ENCODE data around the gene NOL12.
"Not testable (repeated sequence)": the region's sequence is repeated elsewhere in the genome, so short reads cannot be mapped to it uniquely, and the experiment has no call there.

The NOL12 gene

DNA sequence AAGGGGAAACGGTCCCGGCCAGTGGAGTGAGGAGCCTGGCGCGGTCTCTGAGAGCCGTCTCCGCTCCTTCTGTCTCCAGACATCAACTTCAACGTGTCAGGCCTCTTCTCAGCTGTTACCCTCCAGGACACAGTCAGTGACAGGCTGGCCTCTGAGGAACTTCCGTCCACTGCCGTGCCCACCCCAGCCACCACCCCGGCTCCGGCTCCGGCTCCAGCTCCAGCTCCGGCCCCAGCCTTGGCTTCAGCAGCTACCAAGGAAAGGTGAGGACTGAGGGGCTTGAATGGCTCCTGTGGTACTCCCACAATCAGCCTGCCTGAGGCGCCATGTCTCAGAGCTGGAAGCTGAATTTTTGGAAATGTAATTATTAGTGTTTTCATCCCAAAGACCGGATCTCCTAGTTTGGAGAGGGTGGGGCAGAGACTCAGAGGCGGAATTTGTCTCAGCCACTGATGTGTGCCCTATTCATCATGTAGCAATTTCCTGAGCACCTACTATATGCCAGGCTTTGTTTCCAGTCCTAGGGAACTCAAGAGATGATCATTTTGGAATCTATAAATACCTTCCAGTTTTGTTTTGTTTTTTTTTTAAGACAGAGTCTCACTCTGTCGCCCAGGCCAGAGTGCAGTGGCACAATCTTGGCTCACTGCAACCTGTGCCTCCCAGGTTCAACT, 35.5 kb upstream of the NOL12 start:
- Mint-ChIP-seq H3K36me3 (peaks cover 51% of the 10 kb centered on the region), H3K27ac (no peak overlapping the region), H3K4me3 (no peak overlapping the region), H3K4me1 (peaks cover 2% of the 10 kb centered on the region), H3K9me3 (no peaks in the 10 kb centered on the region), H3K27me3 (no peaks in the 10 kb centered on the region)
- DNase-seq: no peak
- CTCF ChIA-PET: interaction anchor here (1.0 kb wide), 2 partner anchors 9 to 11 kb away, joined by 3 read pairs; partner anchors contain the start of gene SH3BP1

- no peaks in the 10 kb centered on the region for H3K27me3 Mint-ChIP-seq
- no peaks in the 10 kb centered on the region for H3K9me3 Mint-ChIP-seq
- peaks cover 16% of the 10 kb centered on the region for H3K4me1 Mint-ChIP-seq
- H3K27ac Mint-ChIP-seq: no peak overlapping the region
- H3K36me3 Mint-ChIP-seq: peaks cover 31% of the 10 kb centered on the region
- no peak overlapping the region for H3K4me3 Mint-ChIP-seq
- CTCF ChIA-PET: interaction anchor here (1.4 kb wide), 1 partner anchor 12 kb away, joined by 4 read pairs; no protein-coding TSS in a partner anchor
- DNase-seq: no peak
These were observed 31.4 kb upstream of the NOL12 start for GRCh38 chr22:37654563-37655251.

DNA sequence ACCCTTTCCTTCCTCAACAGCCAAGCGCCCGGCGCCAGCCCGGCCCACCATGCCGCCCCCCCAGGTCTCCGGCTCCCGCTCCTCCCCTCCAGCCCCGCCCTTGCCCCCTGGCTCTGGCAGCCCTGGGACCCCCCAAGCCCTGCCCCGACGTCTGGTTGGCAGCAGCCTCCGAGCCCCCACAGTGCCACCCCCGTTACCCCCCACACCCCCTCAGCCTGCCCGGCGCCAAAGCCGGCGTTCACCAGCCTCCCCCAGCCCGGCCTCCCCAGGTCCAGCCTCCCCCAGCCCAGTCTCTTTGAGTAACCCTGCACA, 30.9 kb upstream of the NOL12 start:
- H3K27ac Mint-ChIP-seq: no peak overlapping the region
- peaks cover 19% of the 10 kb centered on the region for H3K4me1 Mint-ChIP-seq
- no peaks in the 10 kb centered on the region for H3K27me3 Mint-ChIP-seq
- H3K9me3 Mint-ChIP-seq: no peaks in the 10 kb centered on the region
- peaks cover 26% of the 10 kb centered on the region for H3K36me3 Mint-ChIP-seq
- CTCF ChIA-PET: interaction anchor here (1.4 kb wide), 1 partner anchor 12 kb away, joined by 4 read pairs; no protein-coding TSS in a partner anchor
- DNase-seq: no peak
- H3K4me3 Mint-ChIP-seq: no peak overlapping the region

GRCh38 chr22:37656583-37656982, 29.6 kb upstream of the NOL12 start:
- Mint-ChIP-seq H3K4me1 (peaks cover 33% of the 10 kb centered on the region), H3K36me3 (peaks cover 21% of the 10 kb centered on the region), H3K27ac (peak overlapping the region; percentile 60)
- DNase-seq, H3K4me3 Mint-ChIP-seq, H3K27me3 Mint-ChIP-seq, H3K9me3 Mint-ChIP-seq: not testable (repeated sequence)
- CTCF ChIA-PET: interaction anchor here (1.0 to 7.7 kb wide), 3 partner anchors 13 to 33 kb away, joined by 3 to 83 read pairs (median 3); no protein-coding TSS in a partner anchor

DNA sequence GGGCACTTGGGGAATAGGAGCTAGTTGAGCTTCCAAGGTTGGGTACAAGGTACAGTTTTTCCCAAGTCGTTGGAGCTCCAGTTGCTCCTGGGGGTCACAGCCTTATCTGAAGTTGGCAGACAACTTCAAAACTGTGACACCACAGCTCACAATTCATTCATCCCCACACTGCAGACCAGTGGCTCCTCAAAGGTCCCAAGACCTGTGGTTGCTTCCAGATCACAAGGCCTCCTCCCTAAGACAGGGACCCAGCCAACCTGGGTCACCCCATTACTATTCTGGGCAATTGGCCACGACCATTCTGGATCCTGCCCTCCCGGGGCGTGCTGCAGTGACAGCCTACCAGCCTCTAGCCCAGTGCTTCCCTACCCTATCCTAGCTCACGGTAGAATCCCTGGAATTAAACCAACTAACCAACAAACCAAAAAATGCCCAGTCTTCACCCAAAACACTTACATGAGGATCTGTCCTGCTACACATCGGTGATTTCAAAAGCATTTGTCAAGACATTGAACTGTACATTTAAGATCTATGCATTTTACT, 28.5 kb upstream of the NOL12 start:
- peaks cover 22% of the 10 kb centered on the region for H3K36me3 Mint-ChIP-seq
- CTCF ChIA-PET: interaction anchor here (0.6 to 7.7 kb wide), 13 partner anchors 9 to 48 kb away, joined by 3 to 83 read pairs (median 6); partner anchors contain the start of gene LGALS1
- no peaks in the 10 kb centered on the region for H3K27me3 Mint-ChIP-seq
- H3K27ac Mint-ChIP-seq: peak overlapping the region; percentile 90
- peak overlapping the region; percentile 77 for H3K4me3 Mint-ChIP-seq
- no peak for DNase-seq
- H3K9me3 Mint-ChIP-seq: no peaks in the 10 kb centered on the region
- H3K4me1 Mint-ChIP-seq: peaks cover 40% of the 10 kb centered on the region

DNA sequence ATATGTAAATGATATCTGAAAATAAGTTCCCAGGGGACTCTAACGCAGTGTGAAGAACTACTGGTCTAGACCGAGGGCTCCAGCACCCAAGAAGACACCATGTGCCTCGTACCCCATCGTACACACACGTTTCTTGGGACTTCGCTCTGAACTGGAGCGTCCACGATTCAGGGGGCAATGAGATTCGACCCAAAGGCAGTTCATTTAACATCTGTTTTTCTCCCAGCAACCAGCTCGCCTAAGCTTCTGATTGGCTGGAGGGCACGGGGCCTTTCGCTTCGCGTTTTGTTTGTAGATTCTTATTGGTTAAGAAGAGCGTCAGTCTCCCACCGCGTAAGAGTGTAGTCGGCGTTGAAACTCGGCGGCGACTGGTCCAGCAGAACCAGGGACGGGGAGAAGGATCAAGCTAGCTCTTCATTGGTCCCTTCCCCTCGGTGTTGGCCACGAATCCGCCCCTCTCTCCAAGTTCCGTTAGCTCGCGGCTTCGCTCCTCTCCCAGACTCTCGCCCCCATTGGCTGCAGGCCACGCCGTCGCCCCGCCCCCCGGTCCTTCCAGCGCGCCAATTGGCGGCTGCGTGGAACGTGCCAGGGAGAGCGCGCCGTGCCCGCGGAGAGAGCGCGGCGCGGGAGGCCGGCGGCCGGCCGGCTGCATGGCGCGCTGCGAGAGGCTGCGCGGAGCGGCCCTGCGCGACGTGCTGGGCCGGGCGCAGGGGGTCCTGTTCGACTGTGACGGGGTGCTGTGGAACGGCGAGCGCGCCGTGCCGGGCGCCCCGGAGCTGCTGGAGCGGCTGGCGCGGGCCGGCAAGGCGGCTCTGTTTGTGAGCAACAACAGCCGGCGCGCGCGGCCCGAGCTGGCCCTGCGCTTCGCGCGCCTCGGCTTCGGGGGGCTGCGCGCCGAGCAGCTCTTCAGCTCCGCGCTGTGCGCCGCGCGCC, 27.7 kb upstream of the NOL12 start, which contains the start of gene PDXP:
Gene PDXP (plus strand): TSS at position 591 of the 933 bp plus-strand sequence. CDS start 60 bp downstream, at position 651.
- Mint-ChIP-seq H3K36me3 (peaks cover 17% of the 10 kb centered on the region), H3K4me1 (peaks cover 40% of the 10 kb centered on the region), H3K27ac (peak within 1 kb of the TSS; percentile 90), H3K9me3 (no peaks in the 10 kb centered on the region), H3K27me3 (no peaks in the 10 kb centered on the region), H3K4me3 (peak within 1 kb of the TSS; percentile 81)
- peak; percentile 99 for DNase-seq
- CTCF ChIA-PET: interaction anchor here (0.8 to 7.7 kb wide), 12 partner anchors 10 to 49 kb away, joined by 3 to 83 read pairs (median 6); partner anchors contain the start of gene LGALS1

- no peaks in the 10 kb centered on the region for H3K9me3 Mint-ChIP-seq
These were observed 26.9 kb upstream of the NOL12 start for GRCh38 chr22:37659066-37659896.

DNA sequence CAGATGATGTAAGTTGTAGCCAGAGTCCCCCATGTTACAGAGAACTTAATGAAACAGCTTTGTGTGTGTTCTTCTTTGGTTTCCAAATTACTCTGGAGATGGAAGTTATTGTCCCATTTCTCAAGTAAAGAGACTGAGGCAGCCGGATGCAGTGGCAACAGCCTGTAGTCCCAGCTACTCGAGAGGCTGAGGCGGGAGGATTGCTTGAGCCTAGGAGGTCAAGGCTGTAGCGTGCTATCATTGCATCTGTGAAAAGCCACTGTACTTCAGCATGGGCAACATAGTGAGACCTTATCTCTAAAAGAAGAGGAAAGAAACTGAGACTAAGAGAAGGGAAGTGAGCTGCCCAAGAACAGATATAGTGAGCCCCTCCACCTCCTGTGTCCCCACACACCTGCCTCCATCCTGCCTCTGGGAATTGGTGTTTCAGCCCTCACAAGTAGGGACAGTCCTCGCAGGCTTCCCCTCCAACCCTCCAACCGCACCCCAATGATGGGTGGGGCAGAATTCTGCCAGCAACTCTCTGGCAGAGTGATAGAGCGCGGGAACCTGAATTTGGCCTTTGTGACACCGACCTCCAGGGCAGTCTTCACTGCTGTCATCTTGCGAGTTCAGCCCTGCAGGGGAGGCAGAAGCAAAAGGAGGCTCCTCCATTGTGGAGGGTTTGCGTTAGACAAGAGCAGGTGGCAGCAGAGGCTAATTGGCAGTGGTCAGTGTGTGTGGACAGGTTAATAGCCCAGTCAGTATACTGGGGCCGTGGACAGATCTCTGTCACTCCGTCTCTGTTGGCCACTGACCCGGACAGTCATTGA, 26.0 kb upstream of the NOL12 start:
- no peak for DNase-seq
- H3K27me3 Mint-ChIP-seq: no peaks in the 10 kb centered on the region
- H3K4me3 Mint-ChIP-seq: peak overlapping the region; percentile 81
- H3K9me3 Mint-ChIP-seq: no peaks in the 10 kb centered on the region
- CTCF ChIA-PET: interaction anchor here (1.0 to 7.7 kb wide), 5 partner anchors 10 to 26 kb away, joined by 3 to 83 read pairs (median 15); no protein-coding TSS in a partner anchor
- peak overlapping the region; percentile 73 for H3K27ac Mint-ChIP-seq
- H3K4me1 Mint-ChIP-seq: peaks cover 40% of the 10 kb centered on the region
- peaks cover 11% of the 10 kb centered on the region for H3K36me3 Mint-ChIP-seq

More at GRCh38 chr22:37659066-37659896, 26.9 kb upstream of the NOL12 start:
- H3K27ac Mint-ChIP-seq: peak overlapping the region; percentile 73
- H3K4me1 Mint-ChIP-seq: peaks cover 40% of the 10 kb centered on the region
- peak overlapping the region; percentile 81 for H3K4me3 Mint-ChIP-seq
- CTCF ChIA-PET: interaction anchor here (1.0 to 7.7 kb wide), 8 partner anchors 11 to 34 kb away, joined by 3 to 83 read pairs (median 7); partner anchors contain the start of gene LGALS1
- H3K36me3 Mint-ChIP-seq: peaks cover 14% of the 10 kb centered on the region
- H3K27me3 Mint-ChIP-seq: no peaks in the 10 kb centered on the region
- peak; percentile 55 for DNase-seq

DNA sequence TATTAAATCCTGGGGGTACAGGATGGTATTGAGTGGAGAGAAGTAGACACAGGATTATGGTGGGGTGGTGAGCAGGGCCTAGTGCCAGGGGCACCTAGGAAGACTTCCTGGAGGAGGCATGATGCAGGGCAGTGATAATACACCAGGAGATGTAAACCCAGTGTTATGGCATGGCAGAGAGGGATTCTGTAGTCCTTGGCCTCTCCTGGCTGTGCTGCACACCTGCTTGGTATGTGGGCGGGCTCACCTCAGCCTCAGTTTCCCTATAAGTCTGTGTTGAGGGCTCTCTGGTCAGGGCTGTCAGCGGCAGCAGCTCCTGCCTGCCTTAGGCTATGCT, 25.5 kb upstream of the NOL12 start:
- Mint-ChIP-seq H3K27ac (peak overlapping the region; percentile 73), H3K4me3 (peak overlapping the region; percentile 81), H3K4me1 (peaks cover 40% of the 10 kb centered on the region), H3K36me3 (peaks cover 12% of the 10 kb centered on the region), H3K9me3 (no peaks in the 10 kb centered on the region), H3K27me3 (no peaks in the 10 kb centered on the region)
- CTCF ChIA-PET: interaction anchor here (0.6 to 7.7 kb wide), 5 partner anchors 11 to 400 kb away, joined by 3 to 83 read pairs (median 15); partner anchors contain the start of gene LGALS1
- DNase-seq: no peak

DNA sequence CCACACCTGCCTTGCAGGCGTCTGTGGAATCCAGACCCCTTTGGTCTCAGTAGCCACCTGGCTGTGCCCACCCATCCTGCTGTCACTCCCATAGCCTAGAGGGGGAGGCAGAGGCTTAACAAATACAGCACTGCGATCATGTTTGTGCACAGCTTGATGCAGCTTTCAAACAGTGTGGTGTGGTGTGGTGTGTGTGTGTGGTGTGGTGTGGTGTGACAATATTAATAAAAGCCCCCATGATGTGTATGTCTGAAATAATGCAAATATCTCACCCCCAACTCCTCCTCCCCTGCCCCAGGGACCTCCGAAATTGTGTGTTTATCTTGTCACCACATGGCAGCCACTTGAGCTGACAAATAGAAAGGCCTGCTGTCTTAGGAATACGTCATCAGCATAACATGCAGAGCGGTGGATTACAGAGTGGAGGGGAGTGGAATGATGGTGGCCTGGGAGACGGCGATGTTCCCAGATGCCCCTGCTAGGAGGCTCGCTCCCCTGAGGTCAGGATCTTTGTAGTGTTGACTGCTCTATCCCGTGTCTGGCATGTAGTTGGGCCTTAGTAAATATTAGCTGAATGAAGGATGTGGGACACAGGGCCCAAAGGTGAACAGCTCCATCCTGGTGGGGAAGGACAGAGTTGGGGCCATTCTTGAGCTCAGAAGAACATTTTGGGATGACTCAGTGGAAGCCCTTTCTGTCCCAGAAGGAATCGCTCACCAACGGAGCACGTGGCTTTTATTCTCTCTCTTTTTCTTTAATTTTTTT, 24.8 kb upstream of the NOL12 start:
- peak overlapping the region; percentile 81 for H3K4me3 Mint-ChIP-seq
- DNase-seq: peak; percentile 53
- peaks cover 40% of the 10 kb centered on the region for H3K4me1 Mint-ChIP-seq
- H3K9me3 Mint-ChIP-seq: no peaks in the 10 kb centered on the region
- no peaks in the 10 kb centered on the region for H3K27me3 Mint-ChIP-seq
- H3K27ac Mint-ChIP-seq: peak overlapping the region; percentile 55
- peaks cover 15% of the 10 kb centered on the region for H3K36me3 Mint-ChIP-seq
- CTCF ChIA-PET: interaction anchor here (0.6 to 7.7 kb wide), 5 partner anchors 10 to 401 kb away, joined by 3 to 83 read pairs (median 15); partner anchors contain the start of gene LGALS1

- no peak for DNase-seq
- H3K27ac Mint-ChIP-seq: no peak overlapping the region
- H3K36me3 Mint-ChIP-seq: peaks cover 20% of the 10 kb centered on the region
- peaks cover 40% of the 10 kb centered on the region for H3K4me1 Mint-ChIP-seq
- CTCF ChIA-PET: interaction anchor here (1.4 to 7.7 kb wide), 4 partner anchors 9 to 20 kb away, joined by 6 to 83 read pairs (median 34); partner anchors contain the start of gene LGALS1
- no peaks in the 10 kb centered on the region for H3K27me3 Mint-ChIP-seq
- H3K9me3 Mint-ChIP-seq: no peaks in the 10 kb centered on the region
- no peak overlapping the region for H3K4me3 Mint-ChIP-seq
These were observed 24.1 kb upstream of the NOL12 start for GRCh38 chr22:37662039-37662438.
